ENCODE data around the gene OR10J5.

GRCh38 chr1:159501082-159501481 is 34.7 kb downstream of the OR10J5 start:
- TF ChIP-seq FOXM1 (IDR thresholded peaks at IDR 0.05; ENCODE audit: borderline replicate concordance, low read depth): no peak
- TF ChIP-seq MAX (IDR thresholded peaks at IDR 0.05): no peak
- no peak for TF ChIP-seq EGR1 (IDR thresholded peaks at IDR 0.05)
- no peak for TF ChIP-seq ZBTB7A (IDR thresholded peaks at IDR 0.05; ENCODE audit: low read depth)
- TF ChIP-seq USF1 (IDR thresholded peaks at IDR 0.05): no peak
- TF ChIP-seq REST (IDR thresholded peaks at IDR 0.05; ENCODE audit: low read depth): no peak
- no peak for TF ChIP-seq YY1 (IDR thresholded peaks at IDR 0.05; ENCODE audit: low read depth)
- TF ChIP-seq NFIC (IDR thresholded peaks at IDR 0.05): no peak
